SH-SY5Y (cell line): ENCODE data around the gene FOS.

ENCODE experiments used
- GATA2 ChIP-seq: IDR thresholded peaks from 2 replicates; pipeline ENCODE4 v1.6.1; 2011; ENCODE audit warnings: mild to moderate bottlenecking, low read depth, low read length
- GATA3 ChIP-seq: IDR thresholded peaks from 2 replicates; pipeline ENCODE4 v1.6.1; 2011; ENCODE audit warnings: low read depth, mild to moderate bottlenecking, low read length, moderate library complexity

FOS gene

DNA sequence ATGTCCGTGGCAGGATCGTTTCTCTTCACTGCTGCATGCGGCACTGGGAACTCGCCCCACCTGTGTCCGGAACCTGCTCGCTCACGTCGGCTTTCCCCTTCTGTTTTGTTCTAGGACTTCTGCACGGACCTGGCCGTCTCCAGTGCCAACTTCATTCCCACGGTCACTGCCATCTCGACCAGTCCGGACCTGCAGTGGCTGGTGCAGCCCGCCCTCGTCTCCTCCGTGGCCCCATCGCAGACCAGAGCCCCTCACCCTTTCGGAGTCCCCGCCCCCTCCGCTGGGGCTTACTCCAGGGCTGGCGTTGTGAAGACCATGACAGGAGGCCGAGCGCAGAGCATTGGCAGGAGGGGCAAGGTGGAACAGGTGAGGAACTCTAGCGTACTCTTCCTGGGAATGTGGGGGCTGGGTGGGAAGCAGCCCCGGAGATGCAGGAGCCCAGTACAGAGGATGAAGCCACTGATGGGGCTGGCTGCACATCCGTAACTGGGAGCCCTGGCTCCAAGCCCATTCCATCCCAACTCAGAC, 1.2 kb downstream of the FOS start:
- no peak for TF ChIP-seq GATA2

DNA sequence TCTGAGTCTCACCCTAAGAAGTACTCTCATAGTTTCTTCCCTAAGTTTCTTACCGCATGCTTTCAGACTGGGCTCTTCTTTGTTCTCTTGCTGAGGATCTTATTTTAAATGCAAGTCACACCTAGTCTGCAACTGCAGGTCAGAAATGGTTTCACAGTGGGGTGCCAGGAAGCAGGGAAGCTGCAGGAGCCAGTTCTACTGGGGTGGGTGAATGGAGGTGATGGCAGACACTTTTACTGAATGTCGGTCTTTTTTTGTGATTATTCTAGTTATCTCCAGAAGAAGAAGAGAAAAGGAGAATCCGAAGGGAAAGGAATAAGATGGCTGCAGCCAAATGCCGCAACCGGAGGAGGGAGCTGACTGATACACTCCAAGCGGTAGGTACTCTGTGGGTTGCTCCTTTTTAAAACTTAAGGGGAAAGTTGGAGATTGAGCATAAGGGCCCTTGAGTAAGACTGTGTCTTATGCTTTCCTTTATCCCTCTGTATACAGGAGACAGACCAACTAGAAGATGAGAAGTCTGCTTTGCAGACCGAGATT, 1.7 kb downstream of the FOS start:
- no peak for TF ChIP-seq GATA3
- TF ChIP-seq GATA2 = no peak

DNA sequence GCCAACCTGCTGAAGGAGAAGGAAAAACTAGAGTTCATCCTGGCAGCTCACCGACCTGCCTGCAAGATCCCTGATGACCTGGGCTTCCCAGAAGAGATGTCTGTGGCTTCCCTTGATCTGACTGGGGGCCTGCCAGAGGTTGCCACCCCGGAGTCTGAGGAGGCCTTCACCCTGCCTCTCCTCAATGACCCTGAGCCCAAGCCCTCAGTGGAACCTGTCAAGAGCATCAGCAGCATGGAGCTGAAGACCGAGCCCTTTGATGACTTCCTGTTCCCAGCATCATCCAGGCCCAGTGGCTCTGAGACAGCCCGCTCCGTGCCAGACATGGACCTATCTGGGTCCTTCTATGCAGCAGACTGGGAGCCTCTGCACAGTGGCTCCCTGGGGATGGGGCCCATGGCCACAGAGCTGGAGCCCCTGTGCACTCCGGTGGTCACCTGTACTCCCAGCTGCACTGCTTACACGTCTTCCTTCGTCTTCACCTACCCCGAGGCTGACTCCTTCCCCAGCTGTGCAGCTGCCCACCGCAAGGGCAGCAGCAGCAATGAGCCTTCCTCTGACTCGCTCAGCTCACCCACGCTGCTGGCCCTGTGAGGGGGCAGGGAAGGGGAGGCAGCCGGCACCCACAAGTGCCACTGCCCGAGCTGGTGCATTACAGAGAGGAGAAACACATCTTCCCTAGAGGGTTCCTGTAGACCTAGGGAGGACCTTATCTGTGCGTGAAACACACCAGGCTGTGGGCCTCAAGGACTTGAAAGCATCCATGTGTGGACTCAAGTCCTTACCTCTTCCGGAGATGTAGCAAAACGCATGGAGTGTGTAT, 2.4 kb downstream of the FOS start:
- TF ChIP-seq GATA2 = no peak
- TF ChIP-seq GATA3 = no peak

DNA sequence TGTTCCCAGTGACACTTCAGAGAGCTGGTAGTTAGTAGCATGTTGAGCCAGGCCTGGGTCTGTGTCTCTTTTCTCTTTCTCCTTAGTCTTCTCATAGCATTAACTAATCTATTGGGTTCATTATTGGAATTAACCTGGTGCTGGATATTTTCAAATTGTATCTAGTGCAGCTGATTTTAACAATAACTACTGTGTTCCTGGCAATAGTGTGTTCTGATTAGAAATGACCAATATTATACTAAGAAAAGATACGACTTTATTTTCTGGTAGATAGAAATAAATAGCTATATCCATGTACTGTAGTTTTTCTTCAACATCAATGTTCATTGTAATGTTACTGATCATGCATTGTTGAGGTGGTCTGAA, 3.0 kb downstream of the FOS start:
- no peak for TF ChIP-seq GATA3
- no peak for TF ChIP-seq GATA2

DNA sequence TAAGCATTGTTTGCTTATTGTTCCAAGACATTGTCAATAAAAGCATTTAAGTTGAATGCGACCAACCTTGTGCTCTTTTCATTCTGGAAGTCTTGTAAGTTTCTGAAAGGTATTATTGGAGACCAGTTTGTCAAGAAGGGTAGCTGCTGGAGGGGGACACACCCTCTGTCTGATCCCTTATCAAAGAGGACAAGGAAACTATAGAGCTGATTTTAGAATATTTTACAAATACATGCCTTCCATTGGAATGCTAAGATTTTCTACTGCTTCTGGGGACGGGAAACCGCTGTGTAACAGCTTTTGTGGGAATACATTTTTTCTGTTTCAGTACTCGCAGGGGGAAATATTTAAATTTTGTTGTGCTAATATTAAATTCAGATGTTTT, 3.5 kb downstream of the FOS start:
- TF ChIP-seq GATA3 = no peak
- TF ChIP-seq GATA2 = no peak

DNA sequence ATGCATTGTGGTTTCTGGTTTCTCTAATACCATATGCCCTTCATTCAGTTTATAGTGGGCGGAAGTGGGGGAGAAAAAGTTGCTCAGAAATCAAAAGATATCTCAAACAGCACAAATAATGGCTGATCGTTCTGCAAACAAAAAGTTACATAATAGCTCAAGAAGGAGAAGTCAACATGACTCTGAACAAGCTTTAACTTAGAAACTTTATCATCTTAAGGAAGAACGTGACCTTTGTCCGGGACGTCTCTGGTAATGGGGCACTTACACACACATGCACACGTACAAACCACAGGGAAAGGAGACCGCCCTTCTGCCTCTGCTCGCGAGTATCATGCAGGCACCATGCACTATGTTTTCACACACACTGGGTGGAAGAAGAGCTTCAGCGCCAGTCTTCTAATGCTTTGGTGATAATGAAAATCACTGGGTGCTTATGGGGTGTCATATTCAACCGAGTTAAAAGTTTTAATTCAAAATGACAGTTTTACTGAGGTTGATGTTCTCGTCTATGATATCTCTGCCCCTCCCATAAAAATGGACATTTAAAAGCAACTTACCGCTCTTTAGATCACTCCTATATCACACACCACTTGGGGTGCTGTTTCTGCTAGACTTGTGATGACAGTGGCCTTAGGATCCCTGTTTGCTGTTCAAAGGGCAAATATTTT, 4.7 kb downstream of the FOS start:
- TF ChIP-seq GATA3 = no peak
- no peak for TF ChIP-seq GATA2

DNA sequence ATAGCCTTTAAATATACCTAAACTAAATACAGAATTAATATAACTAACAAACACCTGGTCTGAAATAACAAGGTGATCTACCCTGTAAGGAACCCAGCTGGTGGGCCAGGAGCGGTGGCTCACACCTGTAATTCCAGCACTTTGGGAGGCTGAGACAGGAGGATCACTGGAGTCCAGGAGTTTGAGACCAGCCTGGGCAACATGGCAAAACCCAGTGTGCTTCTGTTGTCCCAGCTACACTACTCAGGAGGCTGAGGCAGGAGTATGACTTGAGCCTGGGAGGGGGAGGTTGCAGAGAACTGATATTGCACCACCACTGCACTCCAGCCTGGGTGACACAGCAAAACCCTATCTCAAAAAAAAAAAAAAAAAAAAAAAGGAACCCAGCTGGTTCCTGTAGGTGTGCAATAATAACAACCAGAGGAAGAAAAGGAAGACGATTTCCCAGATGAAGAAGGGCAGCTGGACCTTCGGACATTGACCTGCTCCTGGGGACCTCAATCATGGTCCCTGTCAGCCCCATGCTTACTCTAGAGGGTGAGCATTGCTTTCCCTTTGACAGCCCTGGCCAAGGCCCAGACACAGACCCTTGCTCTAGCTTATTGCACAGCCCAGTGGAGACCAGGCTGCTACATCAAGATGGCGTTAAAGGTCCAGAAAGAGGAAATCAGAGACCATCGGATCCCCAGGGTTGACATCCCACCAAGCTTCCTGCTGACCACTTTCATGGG, 5.4 kb downstream of the FOS start:
- no peak for TF ChIP-seq GATA3
- no peak for TF ChIP-seq GATA2

DNA sequence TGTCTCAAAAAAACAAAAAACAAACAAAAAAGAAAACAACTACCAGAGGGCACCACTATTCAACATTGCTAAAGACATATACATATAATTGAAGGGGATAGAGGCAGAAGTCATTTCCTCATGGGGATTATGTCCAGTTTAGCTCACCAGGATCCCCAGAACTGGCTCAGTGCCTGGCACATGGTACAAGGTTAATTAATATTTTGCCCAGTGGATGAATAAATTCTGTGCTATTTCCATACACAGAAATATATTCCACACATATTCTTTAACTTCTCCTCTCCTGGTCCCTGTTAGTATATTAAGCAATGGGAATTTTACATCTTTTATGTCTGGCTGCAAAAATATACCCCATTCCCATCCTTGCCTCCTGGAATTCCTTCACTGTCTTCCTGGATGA, 6.7 kb downstream of the FOS start:
- no peak for TF ChIP-seq GATA3
- no peak for TF ChIP-seq GATA2

DNA sequence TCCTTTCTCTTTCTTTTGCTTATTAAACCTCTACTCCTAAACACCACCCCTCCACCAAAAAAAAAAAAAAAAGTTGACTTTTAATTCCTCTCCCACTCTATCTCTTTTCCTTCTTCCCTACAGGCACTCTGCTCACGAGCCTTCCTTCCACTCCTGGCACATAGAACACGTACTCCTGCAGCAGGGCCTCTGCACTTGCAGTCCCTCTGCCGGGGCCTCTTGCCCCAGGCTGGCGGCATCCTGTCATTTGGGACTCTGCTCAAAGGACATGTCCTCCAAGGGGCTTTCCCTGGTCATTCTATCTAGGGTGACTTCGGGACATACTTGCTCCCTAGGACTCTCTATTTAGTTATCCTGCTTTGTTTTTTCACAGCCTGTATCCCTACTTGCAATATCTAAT, 7.7 kb downstream of the FOS start:
- TF ChIP-seq GATA2 (no peak), GATA3 (no peak)

DNA sequence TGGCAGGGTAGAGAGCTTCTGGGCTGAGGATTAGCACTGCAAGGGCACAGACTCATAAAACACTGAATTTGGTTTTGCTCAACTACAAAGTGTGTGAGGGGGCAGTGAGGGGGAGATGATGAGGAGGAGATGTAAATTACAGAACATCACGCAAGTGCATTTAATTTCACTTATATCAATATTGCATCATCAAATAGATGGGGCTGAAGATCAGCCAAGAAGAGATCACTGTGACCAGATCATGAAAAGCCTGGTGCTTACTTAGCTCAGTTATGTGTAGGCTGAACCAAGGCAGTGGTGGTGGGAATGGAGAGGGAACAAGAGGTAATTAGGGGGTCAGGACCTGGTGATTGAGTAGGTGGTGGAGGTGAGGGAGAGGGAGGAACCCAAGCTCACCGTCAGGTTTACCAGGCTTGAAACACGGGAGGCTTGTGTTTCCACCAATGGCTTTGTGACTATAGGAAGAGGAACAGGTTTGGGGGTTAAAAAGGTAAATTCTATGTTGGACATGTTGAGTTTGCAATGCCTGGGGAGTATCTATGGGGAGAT, 11.3 kb downstream of the FOS start:
- no peak for TF ChIP-seq GATA2
- TF ChIP-seq GATA3 = no peak

DNA sequence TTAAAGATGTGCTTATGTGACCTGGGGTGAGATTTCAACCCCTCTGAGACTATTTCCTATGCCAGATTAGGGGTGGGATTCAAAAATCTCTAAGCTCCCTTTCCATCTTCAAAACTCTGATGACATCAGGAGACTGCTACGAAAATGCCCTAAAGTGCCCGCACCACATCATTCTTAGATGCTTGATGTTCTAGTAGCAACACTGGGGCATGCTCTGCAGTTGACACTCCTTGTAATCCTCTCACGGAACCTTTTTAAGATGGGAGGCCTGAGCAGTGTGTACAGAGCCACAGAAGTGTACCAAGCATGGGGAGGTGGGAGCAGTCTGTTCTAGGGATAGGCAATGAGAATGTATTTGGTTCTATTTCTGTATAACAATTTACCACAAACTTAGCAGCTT, 12.2 kb downstream of the FOS start:
- no peak for TF ChIP-seq GATA3
- no peak for TF ChIP-seq GATA2

DNA sequence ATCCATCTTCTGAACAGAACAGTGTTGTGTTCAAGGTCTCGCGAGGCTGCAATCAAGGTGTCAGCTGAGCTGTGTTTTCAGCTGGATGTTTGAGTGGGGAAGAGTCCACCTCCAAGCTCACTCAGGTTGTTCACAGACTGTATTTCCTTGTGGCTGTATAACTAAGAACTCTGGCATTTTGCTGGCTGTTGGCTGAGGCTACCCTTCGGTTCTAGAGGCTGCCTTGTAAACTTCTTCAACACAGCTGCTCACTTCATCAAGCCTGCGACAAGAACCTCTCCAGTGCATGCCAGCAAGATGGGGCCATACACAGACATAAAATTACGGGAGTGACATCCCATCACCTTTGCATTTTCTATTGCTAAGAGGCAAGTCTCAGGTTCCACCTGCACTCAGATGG, 12.7 kb downstream of the FOS start:
- TF ChIP-seq GATA2 (no peak), GATA3 (no peak)

DNA sequence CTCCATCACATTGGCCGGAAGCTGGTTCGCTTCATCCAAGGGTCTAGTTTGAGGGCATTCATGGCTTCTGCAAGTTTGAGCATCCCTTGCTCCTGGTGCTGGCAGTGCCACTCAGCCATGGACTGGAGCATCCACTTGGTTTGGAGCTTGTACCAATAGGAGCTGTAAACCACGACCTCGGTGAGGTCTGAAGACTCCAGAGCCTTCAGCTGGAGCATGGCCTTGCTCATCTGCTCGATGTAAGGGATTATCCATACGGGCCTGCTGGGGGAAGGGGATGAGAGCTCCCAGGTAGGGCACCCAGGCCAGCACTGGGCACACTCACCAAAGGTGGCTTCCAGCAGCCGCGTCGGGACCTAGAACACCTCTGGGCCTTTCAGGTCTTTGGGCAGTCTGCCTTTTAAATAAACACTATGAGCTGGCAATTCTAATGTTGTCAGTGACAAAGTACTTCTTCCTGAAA, 13.5 kb downstream of the FOS start:
- TF ChIP-seq GATA2 (no peak), GATA3 (no peak)

DNA sequence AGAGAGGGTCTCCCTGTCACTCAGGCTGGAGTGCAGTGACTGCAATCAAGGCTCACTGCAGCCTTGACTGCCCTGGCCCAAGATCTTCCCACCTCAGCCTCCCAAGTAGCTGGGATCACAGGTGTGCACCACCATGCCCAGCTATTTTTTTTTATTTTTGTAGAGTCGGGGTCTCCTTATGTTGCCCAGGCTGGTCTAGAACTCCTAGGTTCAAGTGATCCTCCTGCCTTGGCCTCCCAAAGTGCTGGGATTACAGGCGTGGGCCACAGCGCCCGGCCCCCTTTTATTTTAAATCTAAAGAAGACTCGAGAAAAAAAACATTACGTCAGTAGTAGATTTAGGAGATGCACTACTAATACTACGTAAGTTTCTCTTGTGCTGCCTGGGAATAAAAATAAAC, 14.3 kb downstream of the FOS start:
- no peak for TF ChIP-seq GATA3
- no peak for TF ChIP-seq GATA2
